ENCODE measurements around the gene THAP2. TPM values are rescaled to one million over a fixed set of nuclear protein-coding genes. Genes with fewer than 3 reads are reported as not detected.
"Not testable (repeated sequence)": the region's sequence is repeated elsewhere in the genome, so short reads cannot be mapped to it uniquely, and the experiment has no call there.

The THAP2 gene
- total and polyA plus RNA-seq, 2 experiments from 2014 or later = 4.7 to 16.5 TPM

DNA sequence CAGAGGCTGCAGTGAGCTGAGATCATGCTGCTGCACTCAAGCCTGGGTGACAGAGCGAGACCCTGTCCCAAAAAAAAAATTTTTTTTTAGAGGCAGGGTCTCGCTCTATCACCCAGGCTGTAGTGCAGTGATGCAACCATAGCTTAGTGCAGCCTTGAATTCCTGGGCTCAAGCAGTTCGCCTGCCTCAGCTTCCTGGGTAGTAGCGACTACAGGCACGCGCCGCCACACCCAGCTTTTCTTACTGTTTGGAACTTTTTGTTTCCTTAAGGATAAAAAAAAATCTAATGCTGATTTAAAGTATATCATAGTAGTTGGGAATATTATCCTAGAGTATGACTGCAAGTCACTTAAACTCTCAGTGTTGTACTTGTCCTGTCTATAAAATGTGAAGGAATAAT, 29.0 kb downstream of the THAP2 start:
- no peak overlapping the region for H3K27ac ChIP-seq (ENCODE audit: low read depth)
- TF ChIP-seq, protein P1, sequence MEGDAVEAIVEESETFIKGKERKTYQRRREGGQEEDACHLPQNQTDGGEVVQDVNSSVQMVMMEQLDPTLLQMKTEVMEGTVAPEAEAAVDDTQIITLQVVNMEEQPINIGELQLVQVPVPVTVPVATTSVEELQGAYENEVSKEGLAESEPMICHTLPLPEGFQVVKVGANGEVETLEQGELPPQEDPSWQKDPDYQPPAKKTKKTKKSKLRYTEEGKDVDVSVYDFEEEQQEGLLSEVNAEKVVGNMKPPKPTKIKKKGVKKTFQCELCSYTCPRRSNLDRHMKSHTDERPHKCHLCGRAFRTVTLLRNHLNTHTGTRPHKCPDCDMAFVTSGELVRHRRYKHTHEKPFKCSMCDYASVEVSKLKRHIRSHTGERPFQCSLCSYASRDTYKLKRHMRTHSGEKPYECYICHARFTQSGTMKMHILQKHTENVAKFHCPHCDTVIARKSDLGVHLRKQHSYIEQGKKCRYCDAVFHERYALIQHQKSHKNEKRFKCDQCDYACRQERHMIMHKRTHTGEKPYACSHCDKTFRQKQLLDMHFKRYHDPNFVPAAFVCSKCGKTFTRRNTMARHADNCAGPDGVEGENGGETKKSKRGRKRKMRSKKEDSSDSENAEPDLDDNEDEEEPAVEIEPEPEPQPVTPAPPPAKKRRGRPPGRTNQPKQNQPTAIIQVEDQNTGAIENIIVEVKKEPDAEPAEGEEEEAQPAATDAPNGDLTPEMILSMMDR (conservative IDR thresholded peaks at IDR 0.05; ENCODE audit: low read depth in 2 of 2) = no peak
- TF ChIP-seq NANOG (IDR thresholded peaks at IDR 0.05; ENCODE audit: borderline replicate concordance) = no peak
- TF ChIP-seq EZH2 (IDR thresholded peaks at IDR 0.05; ENCODE audit: low read depth, unreplicated experiment) = no peak
- TF ChIP-seq ZNF114 (CRISPR knock-in tag; IDR thresholded peaks at IDR 0.05) = no peak
- ATAC-seq = no peak

DNA sequence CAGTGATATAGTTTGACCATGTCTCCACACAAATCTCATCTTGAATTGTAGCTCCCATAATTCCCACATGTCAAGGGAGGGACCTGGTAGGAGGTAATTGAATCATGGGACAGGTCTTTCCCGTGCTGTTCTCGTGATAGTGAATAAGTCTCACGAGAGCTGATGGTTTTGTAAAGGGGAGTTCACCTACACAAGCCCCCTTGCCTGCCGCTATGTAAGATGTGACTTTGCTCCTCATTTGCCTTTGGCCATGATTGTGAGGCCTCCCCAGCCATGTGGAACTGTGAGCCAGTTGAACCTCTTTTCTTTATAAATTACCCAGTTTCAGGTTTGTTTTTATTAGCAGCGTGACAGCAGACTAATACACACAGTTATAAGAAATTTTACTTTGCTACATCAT, 29.6 kb downstream of the THAP2 start:
- H2AFZ ChIP-seq; H3K27me3 ChIP-seq (ENCODE audit: insufficient read depth); H3K9me2 ChIP-seq (ENCODE audit: insufficient read depth); H3K27me3 Mint-ChIP-seq (ENCODE audit: insufficient read depth, low read depth, poor library complexity); H3K36me3 ChIP-seq (ENCODE audit: insufficient read depth); H3K4me1 Mint-ChIP-seq; ATAC-seq; H3K4me2 ChIP-seq; DNase-seq (ENCODE audit: low spot score); H3K9me3 Mint-ChIP-seq; H4K20me1 ChIP-seq (replicated peaks; ENCODE audit: insufficient read depth); H3K4me3 Mint-ChIP-seq; H3K36me3 Mint-ChIP-seq (ENCODE audit: low read depth); H3K27ac ChIP-seq (ENCODE audit: low read depth); H3K27ac Mint-ChIP-seq; H3K4me3 ChIP-seq; H3F3A ChIP-seq (replicated peaks; ENCODE audit: low read depth); H3K79me2 ChIP-seq (replicated peaks; ENCODE audit: insufficient read depth); H3K4me1 ChIP-seq (ENCODE audit: insufficient read depth): not testable (repeated sequence)

More for the DNA sequence above, 29.0 kb downstream of the THAP2 start:
- Mint-ChIP-seq H3K36me3 (ENCODE audit: low read depth) (peaks cover 7% of the 10 kb centered on the region; the same call in 1 of the 3 replicates), H3K4me3 (no peak overlapping the region), H3K9me3 (no peaks in the 10 kb centered on the region), H3K27me3 (ENCODE audit: insufficient read depth, low read depth, poor library complexity) (no peaks in the 10 kb centered on the region), H3K27ac (no peak overlapping the region), H3K4me1 (peaks cover 7% of the 10 kb centered on the region; the same call in 2 of the 3 replicates)
- no peaks in the 10 kb centered on the region for H3F3A ChIP-seq (replicated peaks; ENCODE audit: low read depth)
- H4K20me1 ChIP-seq (replicated peaks; ENCODE audit: insufficient read depth) = no peaks in the 10 kb centered on the region
- H3K4me2 ChIP-seq = no peak overlapping the region
- no peaks in the 10 kb centered on the region for H3K27me3 ChIP-seq (ENCODE audit: insufficient read depth)
- no peaks in the 10 kb centered on the region for H3K9me2 ChIP-seq (ENCODE audit: insufficient read depth)
- no peak for DNase-seq (ENCODE audit: low spot score)
- no peak overlapping the region for H3K4me3 ChIP-seq
- H3K36me3 ChIP-seq (ENCODE audit: insufficient read depth) = no peaks in the 10 kb centered on the region; the same call in 1 of the 2 replicates
- H2AFZ ChIP-seq = no peak overlapping the region
- no peaks in the 10 kb centered on the region for H3K4me1 ChIP-seq (ENCODE audit: insufficient read depth)
- H3K79me2 ChIP-seq (replicated peaks; ENCODE audit: insufficient read depth) = 0 out of 2 replicates have a peak, but pooled peaks cover 3% of the 10 kb centered on the region

DNA sequence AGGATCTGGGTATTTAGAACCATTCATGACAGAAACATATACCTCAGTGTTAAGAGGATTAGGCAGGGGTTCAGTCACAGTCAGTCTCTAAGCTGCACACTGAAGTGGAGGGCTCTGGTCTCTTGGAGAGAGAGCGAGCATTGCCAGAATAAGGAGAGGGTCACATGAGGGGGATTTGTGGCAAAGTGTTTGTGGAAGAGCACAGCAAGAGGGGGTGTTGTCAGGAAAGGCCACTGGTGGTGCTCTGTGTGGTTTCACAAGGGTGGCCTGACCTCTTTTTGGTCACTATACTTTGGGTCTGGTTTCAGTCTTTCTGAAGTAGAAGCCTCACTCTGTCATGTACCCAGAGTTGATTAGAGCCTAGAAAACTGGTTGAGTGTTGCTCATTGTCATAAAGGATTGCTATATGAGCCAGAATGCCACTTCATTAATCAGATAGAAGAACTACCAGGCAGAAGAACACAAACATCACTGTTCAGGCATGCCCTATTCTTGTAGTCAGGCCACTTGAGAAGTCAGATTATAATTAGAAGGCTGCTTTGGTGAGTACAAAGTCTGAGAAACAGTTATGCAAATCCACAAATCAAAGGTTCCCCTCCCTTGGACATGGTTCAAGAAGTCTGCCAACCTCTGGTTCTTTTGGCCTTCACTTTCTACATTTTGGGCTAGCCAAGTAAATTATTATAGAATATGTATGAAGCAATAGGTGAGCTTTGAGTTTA, 30.2 kb downstream of the THAP2 start:
- no peak overlapping the region for H3K4me2 ChIP-seq
- no peak for TF ChIP-seq EZH2phosphoT487 (IDR thresholded peaks at IDR 0.05; ENCODE audit: unreplicated experiment)
- TF ChIP-seq EZH2 (IDR thresholded peaks at IDR 0.05; ENCODE audit: low read depth, unreplicated experiment) = no peak
- TF ChIP-seq, protein P2, sequence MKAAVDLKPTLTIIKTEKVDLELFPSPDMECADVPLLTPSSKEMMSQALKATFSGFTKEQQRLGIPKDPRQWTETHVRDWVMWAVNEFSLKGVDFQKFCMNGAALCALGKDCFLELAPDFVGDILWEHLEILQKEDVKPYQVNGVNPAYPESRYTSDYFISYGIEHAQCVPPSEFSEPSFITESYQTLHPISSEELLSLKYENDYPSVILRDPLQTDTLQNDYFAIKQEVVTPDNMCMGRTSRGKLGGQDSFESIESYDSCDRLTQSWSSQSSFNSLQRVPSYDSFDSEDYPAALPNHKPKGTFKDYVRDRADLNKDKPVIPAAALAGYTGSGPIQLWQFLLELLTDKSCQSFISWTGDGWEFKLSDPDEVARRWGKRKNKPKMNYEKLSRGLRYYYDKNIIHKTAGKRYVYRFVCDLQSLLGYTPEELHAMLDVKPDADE (IDR thresholded peaks at IDR 0.05) = no peak
- no peak for TF ChIP-seq NANOG (IDR thresholded peaks at IDR 0.05; ENCODE audit: borderline replicate concordance)
- TF ChIP-seq, protein P1 (conservative IDR thresholded peaks at IDR 0.05; ENCODE audit: low read depth in 2 of 2) = no peak

More for the DNA sequence above, 30.2 kb downstream of the THAP2 start:
- Mint-ChIP-seq H3K36me3 (ENCODE audit: low read depth) (peaks cover 11% of the 10 kb centered on the region; the same call in 1 of the 3 replicates), H3K4me1 (peaks cover 6% of the 10 kb centered on the region; the same call in 1 of the 3 replicates), H3K4me3 (no peak overlapping the region), H3K27ac (peak overlapping the region; percentile 24; the same call in 1 of the 2 replicates), H3K27me3 (ENCODE audit: insufficient read depth, low read depth, poor library complexity) (no peaks in the 10 kb centered on the region), H3K9me3 (no peaks in the 10 kb centered on the region)
- no peak overlapping the region for H3K4me3 ChIP-seq
- H3K27ac ChIP-seq (ENCODE audit: low read depth) = no peak overlapping the region
- H4K20me1 ChIP-seq (replicated peaks; ENCODE audit: insufficient read depth) = no peaks in the 10 kb centered on the region
- H3K4me1 ChIP-seq (ENCODE audit: insufficient read depth) = no peaks in the 10 kb centered on the region
- no peaks in the 10 kb centered on the region for H3K9me2 ChIP-seq (ENCODE audit: insufficient read depth)
- no peak overlapping the region for H2AFZ ChIP-seq
- no peaks in the 10 kb centered on the region for H3K27me3 ChIP-seq (ENCODE audit: insufficient read depth)
- DNase-seq (ENCODE audit: low spot score) (no peak), ATAC-seq (no peak)
- H3K36me3 ChIP-seq (ENCODE audit: insufficient read depth) = no peaks in the 10 kb centered on the region; the same call in 1 of the 2 replicates
- no peaks in the 10 kb centered on the region for H3K79me2 ChIP-seq (replicated peaks; ENCODE audit: insufficient read depth)
- H3F3A ChIP-seq (replicated peaks; ENCODE audit: low read depth) = no peaks in the 10 kb centered on the region

Measured in GM23338 (cell line).